HL-60 (cell line): ENCODE measurements around the gene FBXO45.
"Not testable (repeated sequence)": the region's sequence is repeated elsewhere in the genome, so short reads cannot be mapped to it uniquely, and the experiment has no call there.

Experiments
- DNase-seq, 2 experiments: peaks; one replicate each; pipeline ENCODE4 v3.0.0-alpha.2; 2010 to 2020; ENCODE audit warnings: low read depth in 1 of 2, low spot score in 1 of 2
- H3K27ac ChIP-seq: fragments of 250-450 bp; sonication (Bioruptor Pico); replicated peaks from 2 replicates; pipeline ENCODE4 v1.5.1; 2020; ENCODE audit warnings: mild to moderate bottlenecking, moderate library complexity
- H3K27me3 ChIP-seq: fragments of 250-450 bp; sonication (Bioruptor Pico); 2 replicates; pipeline ENCODE4 v1.5.1; 2021; ENCODE audit warnings: mild to moderate bottlenecking, moderate library complexity; ENCODE audit not compliant: insufficient read depth, poor library complexity, severe bottlenecking
- H3K4me3 ChIP-seq: replicated peaks from 2 replicates; pipeline ENCODE4 v1.5.1; 2011; ENCODE audit warnings: mild to moderate bottlenecking, control low read depth, low read length; ENCODE audit not compliant: insufficient read depth
- GABPA ChIP-seq: IDR thresholded peaks from 2 replicates; pipeline ENCODE4 v1.6.1; 2012; ENCODE audit warnings: low read depth
- POLR2AphosphoS5 ChIP-seq: IDR thresholded peaks from 2 replicates; pipeline ENCODE4 v1.6.1; 2012; ENCODE audit warnings: low read depth
- SPI1 ChIP-seq: IDR thresholded peaks from 2 replicates; pipeline ENCODE4 v1.6.1; 2012; ENCODE audit warnings: low read depth, mild to moderate bottlenecking, borderline replicate concordance
- TF ChIP-seq, protein P1 (sequence below): IDR thresholded peaks from 2 replicates; pipeline ENCODE4 v1.6.1; 2012; ENCODE audit warnings: low read depth; ENCODE audit not compliant: insufficient replicate concordance
- TF ChIP-seq, protein P2 (sequence below): IDR thresholded peaks from one replicate; pipeline ENCODE4 v1.5.1; 2011; ENCODE audit warnings: low read length, control low read depth, inconsistent platforms; ENCODE audit not compliant: insufficient read depth

FBXO45 gene

DNA sequence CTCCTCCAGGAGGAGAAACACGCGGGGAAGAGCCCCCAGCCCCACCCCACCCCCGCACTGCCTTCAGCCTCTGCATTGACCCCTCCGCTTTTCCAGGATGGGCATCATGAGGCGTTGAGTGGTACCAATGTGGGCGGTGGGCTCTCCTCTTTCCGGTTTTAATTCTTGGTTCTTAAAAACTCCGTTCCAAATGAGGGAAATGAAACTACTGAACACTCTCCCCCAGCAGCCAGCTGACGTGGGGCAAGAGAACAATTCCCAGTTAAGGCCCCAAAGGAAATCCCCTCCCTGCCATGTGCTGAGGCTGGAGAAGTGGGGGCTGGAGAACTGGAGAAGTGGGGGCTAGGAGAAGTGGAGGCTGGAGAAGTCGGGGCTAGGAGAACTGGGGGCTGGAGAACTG, 65.8 kb downstream of the FBXO45 start:
- peak overlapping the region; percentile 41 for H3K4me3 ChIP-seq
- H3K27me3 ChIP-seq = no peaks in the 10 kb centered on the region
- H3K27ac ChIP-seq = peak overlapping the region; percentile 99
- DNase-seq = no peak
- TF ChIP-seq POLR2AphosphoS5 = no peak
- TF ChIP-seq, protein P1, sequence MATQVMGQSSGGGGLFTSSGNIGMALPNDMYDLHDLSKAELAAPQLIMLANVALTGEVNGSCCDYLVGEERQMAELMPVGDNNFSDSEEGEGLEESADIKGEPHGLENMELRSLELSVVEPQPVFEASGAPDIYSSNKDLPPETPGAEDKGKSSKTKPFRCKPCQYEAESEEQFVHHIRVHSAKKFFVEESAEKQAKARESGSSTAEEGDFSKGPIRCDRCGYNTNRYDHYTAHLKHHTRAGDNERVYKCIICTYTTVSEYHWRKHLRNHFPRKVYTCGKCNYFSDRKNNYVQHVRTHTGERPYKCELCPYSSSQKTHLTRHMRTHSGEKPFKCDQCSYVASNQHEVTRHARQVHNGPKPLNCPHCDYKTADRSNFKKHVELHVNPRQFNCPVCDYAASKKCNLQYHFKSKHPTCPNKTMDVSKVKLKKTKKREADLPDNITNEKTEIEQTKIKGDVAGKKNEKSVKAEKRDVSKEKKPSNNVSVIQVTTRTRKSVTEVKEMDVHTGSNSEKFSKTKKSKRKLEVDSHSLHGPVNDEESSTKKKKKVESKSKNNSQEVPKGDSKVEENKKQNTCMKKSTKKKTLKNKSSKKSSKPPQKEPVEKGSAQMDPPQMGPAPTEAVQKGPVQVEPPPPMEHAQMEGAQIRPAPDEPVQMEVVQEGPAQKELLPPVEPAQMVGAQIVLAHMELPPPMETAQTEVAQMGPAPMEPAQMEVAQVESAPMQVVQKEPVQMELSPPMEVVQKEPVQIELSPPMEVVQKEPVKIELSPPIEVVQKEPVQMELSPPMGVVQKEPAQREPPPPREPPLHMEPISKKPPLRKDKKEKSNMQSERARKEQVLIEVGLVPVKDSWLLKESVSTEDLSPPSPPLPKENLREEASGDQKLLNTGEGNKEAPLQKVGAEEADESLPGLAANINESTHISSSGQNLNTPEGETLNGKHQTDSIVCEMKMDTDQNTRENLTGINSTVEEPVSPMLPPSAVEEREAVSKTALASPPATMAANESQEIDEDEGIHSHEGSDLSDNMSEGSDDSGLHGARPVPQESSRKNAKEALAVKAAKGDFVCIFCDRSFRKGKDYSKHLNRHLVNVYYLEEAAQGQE = no peak
- TF ChIP-seq GABPA = no peak
- no peak for TF ChIP-seq SPI1
- TF ChIP-seq, protein P2, sequence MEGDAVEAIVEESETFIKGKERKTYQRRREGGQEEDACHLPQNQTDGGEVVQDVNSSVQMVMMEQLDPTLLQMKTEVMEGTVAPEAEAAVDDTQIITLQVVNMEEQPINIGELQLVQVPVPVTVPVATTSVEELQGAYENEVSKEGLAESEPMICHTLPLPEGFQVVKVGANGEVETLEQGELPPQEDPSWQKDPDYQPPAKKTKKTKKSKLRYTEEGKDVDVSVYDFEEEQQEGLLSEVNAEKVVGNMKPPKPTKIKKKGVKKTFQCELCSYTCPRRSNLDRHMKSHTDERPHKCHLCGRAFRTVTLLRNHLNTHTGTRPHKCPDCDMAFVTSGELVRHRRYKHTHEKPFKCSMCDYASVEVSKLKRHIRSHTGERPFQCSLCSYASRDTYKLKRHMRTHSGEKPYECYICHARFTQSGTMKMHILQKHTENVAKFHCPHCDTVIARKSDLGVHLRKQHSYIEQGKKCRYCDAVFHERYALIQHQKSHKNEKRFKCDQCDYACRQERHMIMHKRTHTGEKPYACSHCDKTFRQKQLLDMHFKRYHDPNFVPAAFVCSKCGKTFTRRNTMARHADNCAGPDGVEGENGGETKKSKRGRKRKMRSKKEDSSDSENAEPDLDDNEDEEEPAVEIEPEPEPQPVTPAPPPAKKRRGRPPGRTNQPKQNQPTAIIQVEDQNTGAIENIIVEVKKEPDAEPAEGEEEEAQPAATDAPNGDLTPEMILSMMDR = no peak

DNA sequence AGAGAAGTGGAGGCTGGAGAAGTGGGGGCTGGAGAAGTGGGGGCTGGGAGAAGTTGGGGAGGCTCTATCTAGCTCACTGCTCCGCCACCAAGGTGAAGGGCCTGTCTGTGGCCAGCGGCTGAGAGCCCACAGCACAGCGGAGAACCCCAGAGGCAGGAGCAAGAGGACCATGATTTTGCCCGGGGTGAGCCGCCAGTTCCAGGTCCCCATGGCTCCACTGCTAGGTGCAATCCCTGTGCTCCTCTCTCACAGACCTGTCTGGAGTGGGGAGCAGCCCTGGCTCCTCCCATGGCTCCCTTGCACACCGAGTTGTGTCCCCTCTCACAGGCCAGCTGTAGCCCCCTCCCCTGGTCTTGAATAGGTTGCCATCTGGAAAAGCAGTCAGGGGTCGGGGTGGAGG, 66.4 kb downstream of the FBXO45 start:
- Histone ChIP-seq H3K27me3 (no peaks in the 10 kb centered on the region), H3K4me3 (no peak overlapping the region), H3K27ac (peak overlapping the region; percentile 59)
- no peak for DNase-seq
- TF ChIP-seq POLR2AphosphoS5 = no peak
- TF ChIP-seq, protein P1 = no peak
- TF ChIP-seq SPI1 = no peak

DNA sequence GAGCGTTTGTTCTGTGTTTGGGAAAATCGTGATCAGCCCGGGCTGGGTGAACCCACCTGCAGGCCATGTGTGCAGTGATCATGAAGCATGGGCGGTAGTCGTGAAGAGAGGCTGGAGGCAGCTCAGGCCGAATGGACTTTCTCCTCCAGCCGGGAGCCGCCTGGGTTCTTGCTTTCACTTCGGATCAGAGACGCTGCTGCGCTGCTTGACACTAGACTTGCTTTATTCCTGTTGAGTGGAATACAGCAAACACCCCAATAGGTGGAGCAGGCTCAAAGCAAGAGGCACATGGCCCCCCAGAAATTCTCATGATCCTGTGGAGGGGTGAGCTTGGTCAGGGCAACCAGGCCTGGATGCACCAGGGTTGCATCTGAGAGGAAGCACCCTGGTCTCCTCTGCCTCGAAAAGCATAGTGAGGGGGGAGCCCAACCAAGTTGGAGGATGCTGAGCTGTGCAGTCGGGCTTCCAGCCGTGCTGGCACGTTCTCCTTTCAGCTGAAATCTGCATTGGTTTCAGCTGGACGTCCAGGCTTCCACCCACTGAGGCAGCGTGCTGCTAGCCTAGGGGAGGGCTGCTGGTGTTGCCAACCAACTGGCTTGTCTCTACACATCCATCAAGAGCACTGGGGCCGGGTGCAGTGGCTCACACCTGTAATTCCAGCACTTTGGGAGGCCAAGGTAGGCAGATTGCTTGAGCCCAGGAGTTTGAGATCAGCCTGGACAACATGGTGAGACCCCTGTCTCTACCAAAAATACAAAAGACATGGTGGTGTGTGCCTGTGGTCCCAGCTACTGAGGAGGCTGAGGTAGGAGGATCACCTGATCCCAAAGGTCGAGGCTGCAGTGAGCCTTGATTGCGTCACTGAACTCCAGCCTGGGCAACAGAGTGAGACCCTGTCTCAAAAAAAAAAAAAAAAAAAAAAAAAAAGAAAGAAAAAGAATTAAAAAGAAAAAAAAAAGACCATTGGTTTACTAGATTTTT, 68.2 kb downstream of the FBXO45 start:
- peak overlapping the region; percentile 44 for H3K27ac ChIP-seq
- no peaks in the 10 kb centered on the region for H3K27me3 ChIP-seq
- no peak overlapping the region for H3K4me3 ChIP-seq
- peak in 1 of 2 experiments; percentile 54 for DNase-seq
- TF ChIP-seq, protein P2 = no peak
- TF ChIP-seq, protein P1 = no peak
- TF ChIP-seq POLR2AphosphoS5 = no peak
- no peak for TF ChIP-seq SPI1
- no peak for TF ChIP-seq GABPA

DNA sequence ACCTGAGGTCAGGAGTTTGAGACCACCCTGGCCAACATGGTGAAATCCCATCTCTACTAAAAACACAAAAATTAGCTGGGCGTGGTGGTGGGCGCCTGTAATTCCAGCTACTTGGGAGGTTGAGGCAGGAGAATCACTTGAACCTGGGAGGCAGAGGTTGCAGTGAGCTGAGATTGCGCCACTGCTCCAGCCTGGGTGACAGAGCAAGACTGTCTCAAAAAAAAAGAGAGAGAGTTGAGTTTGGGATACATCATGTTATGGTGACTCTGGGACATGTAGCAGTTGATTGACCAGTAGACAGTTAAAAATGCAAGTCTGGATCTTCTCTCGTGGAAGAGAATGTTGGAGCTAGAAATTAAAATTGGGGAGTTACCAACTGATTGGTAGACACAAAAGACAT, 69.5 kb downstream of the FBXO45 start:
- H3K4me3 ChIP-seq, H3K27me3 ChIP-seq: not testable (repeated sequence)
- DNase-seq = peak in 1 of 2 experiments; percentile 59
- peak overlapping the region; percentile 97 for H3K27ac ChIP-seq
